Vagina (tissue), 2 donors: ENCODE data around the gene ABCA8. TPM values are rescaled to one million over a fixed set of nuclear protein-coding genes. Genes with fewer than 3 reads are reported as not detected.
"Not testable (repeated sequence)": the region's sequence is repeated elsewhere in the genome, so short reads cannot be mapped to it uniquely, and the experiment has no call there.

Experiments used
- DNase-seq, 2 donors: peaks; one replicate each; pipeline ENCODE4 v3.0.0-alpha.2; 2017; ENCODE audit errors: extremely low spot score in 2 of 2
- H3K27ac ChIP-seq: fragments of 200-600 bp; sonication (generic); one replicate; pipeline ENCODE4 v1.5.1; 2019
- H3K27me3 ChIP-seq: fragments of 200-600 bp; sonication (generic); one replicate; pipeline ENCODE4 v1.5.1; 2019
- H3K36me3 ChIP-seq, 2 donors: fragments of 200-600 bp; sonication (generic); one replicate each; pipeline ENCODE4 v1.5.1; 2017 to 2019
- H3K4me1 ChIP-seq: fragments of 200-600 bp; sonication (generic); one replicate; pipeline ENCODE4 v1.5.1; 2019
- H3K4me3 ChIP-seq, 2 donors: fragments of 200-600 bp; sonication (generic); 1 replicate in 1 of 2; 2 replicates in 1 of 2; pipeline ENCODE4 v1.5.1; 2016 to 2019
- H3K9me3 ChIP-seq: fragments of 200-600 bp; sonication (generic); one replicate; pipeline ENCODE4 v1.5.1; 2019
- CTCF ChIP-seq, 3 experiments: fragments of 450-650 bp in 2 of 3; fragments of 200-600 bp in 1 of 3; sonication (generic) in 1 of 3; IDR thresholded peaks; one replicate each; pipeline ENCODE4 v1.5.1; 2017 to 2019; ENCODE audit warnings: antibody characterized with exemption in 3 of 3, mild to moderate bottlenecking in 2 of 3, moderate library complexity in 2 of 3
- POLR2A ChIP-seq, 2 donors: fragments of 450-650 bp; IDR thresholded peaks; one replicate each; pipeline ENCODE4 v1.6.1; 2017; ENCODE audit warnings: antibody characterized with exemption in 2 of 2, mild to moderate bottlenecking in 2 of 2, moderate library complexity in 2 of 2
- POLR2AphosphoS5 ChIP-seq, 2 donors: sonication (generic); formaldehyde crosslinking; IDR thresholded peaks; one replicate each; pipeline ENCODE4 v1.9.0; 2017; ENCODE audit warnings: antibody characterized with exemption in 2 of 2, mild to moderate bottlenecking in 2 of 2, low read depth in 1 of 2; ENCODE audit not compliant: insufficient read depth in 1 of 2
- intact Hi-C: fragments of 100-400 bp; cut with DNase I; formaldehyde crosslinking; loops from one replicate; pipeline ENCODE4 v1.15.1; 2023
- total RNA-seq: library from RNA; depleted of rRNA; stranded (reverse); fragments of >200 nt; gene quantifications from one replicate; pipeline ENCODE4 v1.2.3, GENCODE V29; 2016

Gene ABCA8
- total RNA-seq, 1 donor from 2014 or later, result 75.9 TPM

GRCh38 chr17:68950725-68951124, 4.5 kb downstream of the ABCA8 start:
- H3K4me3 ChIP-seq, result no peak overlapping the region
- H3K27ac ChIP-seq, result no peak overlapping the region
- no peaks in the 10 kb centered on the region for H3K9me3 ChIP-seq
- no peaks in the 10 kb centered on the region for H3K36me3 ChIP-seq
- intact Hi-C loops, result no loop called here
- H3K27me3 ChIP-seq, result no peaks in the 10 kb centered on the region
- TF ChIP-seq POLR2AphosphoS5 (IDR thresholded peaks at IDR 0.05; ENCODE audit: insufficient read depth in 1 of 2, low read depth in 1 of 2) (no peak), POLR2A (IDR thresholded peaks at IDR 0.05) (no peak), CTCF (IDR thresholded peaks at IDR 0.05) (no peak)
- DNase-seq, result no peak
- H3K4me1 ChIP-seq, result no peaks in the 10 kb centered on the region

GRCh38 chr17:68947868-68948267, 7.3 kb downstream of the ABCA8 start:
- H3K36me3 ChIP-seq, H3K4me1 ChIP-seq, H3K9me3 ChIP-seq, DNase-seq, H3K4me3 ChIP-seq, intact Hi-C loops, H3K27ac ChIP-seq, H3K27me3 ChIP-seq: not testable (repeated sequence)

GRCh38 chr17:68944435-68945035, 10.7 kb downstream of the ABCA8 start:
- no peak overlapping the region for H3K27ac ChIP-seq
- DNase-seq, result no peak
- no peaks in the 10 kb centered on the region for H3K36me3 ChIP-seq
- H3K4me1 ChIP-seq, result no peaks in the 10 kb centered on the region
- H3K27me3 ChIP-seq, result no peaks in the 10 kb centered on the region
- no peak overlapping the region for H3K4me3 ChIP-seq
- H3K9me3 ChIP-seq, result no peaks in the 10 kb centered on the region
- TF ChIP-seq CTCF (IDR thresholded peaks at IDR 0.05) (no peak), POLR2AphosphoS5 (IDR thresholded peaks at IDR 0.05; ENCODE audit: insufficient read depth in 1 of 2, low read depth in 1 of 2) (no peak), POLR2A (IDR thresholded peaks at IDR 0.05) (no peak)
- intact Hi-C loops, result no loop called here

GRCh38 chr17:68943812-68944182, 11.4 kb downstream of the ABCA8 start:
- H3K4me1 ChIP-seq, H3K27ac ChIP-seq, H3K9me3 ChIP-seq, DNase-seq, H3K36me3 ChIP-seq, intact Hi-C loops, H3K27me3 ChIP-seq, H3K4me3 ChIP-seq: not testable (repeated sequence)

GRCh38 chr17:68943123-68943811, 11.9 kb downstream of the ABCA8 start:
- TF ChIP-seq POLR2A (IDR thresholded peaks at IDR 0.05), result no peak
- TF ChIP-seq POLR2AphosphoS5 (IDR thresholded peaks at IDR 0.05; ENCODE audit: insufficient read depth in 1 of 2, low read depth in 1 of 2), result no peak
- no peak for TF ChIP-seq CTCF (IDR thresholded peaks at IDR 0.05)
- Histone ChIP-seq H3K4me1 (no peaks in the 10 kb centered on the region), H3K36me3 (no peaks in the 10 kb centered on the region), H3K27me3 (no peaks in the 10 kb centered on the region), H3K4me3 (no peak overlapping the region), H3K9me3 (no peaks in the 10 kb centered on the region), H3K27ac (no peak overlapping the region)
- no peak for DNase-seq
- intact Hi-C loops, result no loop called here

GRCh38 chr17:68942389-68942788, 12.8 kb downstream of the ABCA8 start:
- H3K36me3 ChIP-seq, result no peaks in the 10 kb centered on the region
- no peaks in the 10 kb centered on the region for H3K9me3 ChIP-seq
- H3K4me3 ChIP-seq, result no peak overlapping the region
- TF ChIP-seq POLR2AphosphoS5 (IDR thresholded peaks at IDR 0.05; ENCODE audit: insufficient read depth in 1 of 2, low read depth in 1 of 2) (no peak), POLR2A (IDR thresholded peaks at IDR 0.05) (no peak), CTCF (IDR thresholded peaks at IDR 0.05) (no peak)
- no peak for DNase-seq
- H3K27ac ChIP-seq, result no peak overlapping the region
- intact Hi-C loops, result no loop called here
- no peaks in the 10 kb centered on the region for H3K4me1 ChIP-seq
- H3K27me3 ChIP-seq, result no peaks in the 10 kb centered on the region
